Endodermal cell (in vitro differentiated cells): ENCODE results near the gene MOXD1. TPM values are rescaled to one million over a fixed set of nuclear protein-coding genes. Genes with fewer than 3 reads are reported as not detected.

Experiments used
- DNase-seq: peaks from one replicate; pipeline ENCODE4 v3.0.0-alpha.2; 2017
- H3K27ac ChIP-seq: 2 replicates; pipeline ENCODE4 v1.5.1; 2013; ENCODE audit warnings: mild to moderate bottlenecking, low read depth, low read length, moderate library complexity
- H3K27me3 ChIP-seq: 2 replicates; pipeline ENCODE4 v1.6.1; 2013; ENCODE audit warnings: mild to moderate bottlenecking, low read length, moderate library complexity; ENCODE audit not compliant: insufficient read depth, control insufficient read depth, poor library complexity, severe bottlenecking
- H3K36me3 ChIP-seq: 2 replicates; pipeline ENCODE4 v1.7.0; 2013; ENCODE audit warnings: mild to moderate bottlenecking, low read length, moderate library complexity; ENCODE audit not compliant: control insufficient read depth, insufficient read depth
- H3K4me1 ChIP-seq: one replicate; pipeline ENCODE4 v1.7.0; 2013; ENCODE audit warnings: low read length; ENCODE audit not compliant: control insufficient read depth, insufficient read depth
- H3K4me3 ChIP-seq: 2 replicates; pipeline ENCODE4 v1.5.1; 2013; ENCODE audit warnings: mild to moderate bottlenecking, low read length, moderate library complexity
- H3K9ac ChIP-seq: 2 replicates; pipeline ENCODE4 v1.6.1; 2013; ENCODE audit warnings: mild to moderate bottlenecking, low read length, moderate library complexity; ENCODE audit not compliant: poor library complexity, severe bottlenecking; ENCODE audit errors: extremely low read depth
- H3K9me3 ChIP-seq: 2 replicates; pipeline ENCODE4 v1.6.1; 2013; ENCODE audit warnings: mild to moderate bottlenecking, low read length, moderate library complexity; ENCODE audit not compliant: control insufficient read depth
- H3K27ac Mint-ChIP-seq: 2 replicates; pipeline ENCODE4 v1.8.0; 2020; ENCODE audit warnings: mixed read lengths
- H3K27me3 Mint-ChIP-seq: 2 replicates; pipeline ENCODE4 v1.8.0; 2021; ENCODE audit warnings: mild to moderate bottlenecking, mixed read lengths; ENCODE audit not compliant: insufficient read depth
- H3K36me3 Mint-ChIP-seq: 2 replicates; pipeline ENCODE4 v1.8.0; 2020; ENCODE audit warnings: low read depth, mixed read lengths
- H3K4me1 Mint-ChIP-seq: 2 replicates; pipeline ENCODE4 v1.8.0; 2020; ENCODE audit warnings: mixed read lengths
- H3K4me3 Mint-ChIP-seq: 2 replicates; pipeline ENCODE4 v1.8.0; 2020; ENCODE audit warnings: mild to moderate bottlenecking, moderate library complexity, mixed read lengths
- H3K9me3 Mint-ChIP-seq: 2 replicates; pipeline ENCODE4 v1.8.0; 2020; ENCODE audit warnings: mild to moderate bottlenecking, mixed read lengths
- WGBS, 2 experiments: methylation state at CpG; one replicate each; pipeline versions ENCODE4 v1.1.5 to v1.1.7; 2013; ENCODE audit warnings: missing lambda C conversion rate in 2 of 2, mixed read lengths in 1 of 2; ENCODE audit not compliant: insufficient coverage in 1 of 2, insufficient read length in 1 of 2; 5-methylcytosine and 5-hydroxymethylcytosine counted together
- total RNA-seq, 2 donors: library from RNA; stranded (reverse); fragmentation: NEBNext Ultra II Directional in 1 of 2; extraction: Animal tissue kit (Norgen Biotek cat#: 25700) in 1 of 2; gene quantifications; 2 replicates in 1 of 2; 3 replicates in 1 of 2; pipeline ENCODE4 v1.2.1, GENCODE V29; 2021
- TF ChIP-seq, protein P1 (sequence below): fragments of 200-600 bp; sonication (generic); conservative IDR thresholded peaks from 2 replicates; pipeline ENCODE4 v1.5.0; 2021; ENCODE audit warnings: antibody characterized with exemption, mild to moderate bottlenecking

Gene MOXD1
- total RNA-seq, 2 donors from 2014 or later = 1.3 to 3.2 TPM

DNA sequence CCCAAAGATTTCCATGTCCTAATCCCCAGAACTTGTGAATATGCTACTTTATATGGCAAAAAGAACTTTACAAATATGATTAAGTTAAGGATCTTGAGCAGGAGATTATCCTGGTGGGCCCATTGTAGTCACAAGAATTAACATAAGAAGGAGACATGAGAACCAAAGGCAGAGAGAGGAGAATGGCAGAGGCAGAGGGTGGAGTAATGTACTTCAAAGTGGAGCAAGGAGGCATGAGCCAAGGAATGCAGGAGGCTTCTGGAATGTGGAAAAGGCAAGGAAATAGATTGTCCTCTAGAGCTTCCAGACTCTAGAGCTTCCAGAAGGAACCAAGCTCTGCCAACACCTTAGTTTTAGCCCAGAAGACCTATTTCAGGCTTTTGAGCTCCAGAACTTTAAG, 147.4 kb downstream of the MOXD1 start:
- TF ChIP-seq, protein P1, sequence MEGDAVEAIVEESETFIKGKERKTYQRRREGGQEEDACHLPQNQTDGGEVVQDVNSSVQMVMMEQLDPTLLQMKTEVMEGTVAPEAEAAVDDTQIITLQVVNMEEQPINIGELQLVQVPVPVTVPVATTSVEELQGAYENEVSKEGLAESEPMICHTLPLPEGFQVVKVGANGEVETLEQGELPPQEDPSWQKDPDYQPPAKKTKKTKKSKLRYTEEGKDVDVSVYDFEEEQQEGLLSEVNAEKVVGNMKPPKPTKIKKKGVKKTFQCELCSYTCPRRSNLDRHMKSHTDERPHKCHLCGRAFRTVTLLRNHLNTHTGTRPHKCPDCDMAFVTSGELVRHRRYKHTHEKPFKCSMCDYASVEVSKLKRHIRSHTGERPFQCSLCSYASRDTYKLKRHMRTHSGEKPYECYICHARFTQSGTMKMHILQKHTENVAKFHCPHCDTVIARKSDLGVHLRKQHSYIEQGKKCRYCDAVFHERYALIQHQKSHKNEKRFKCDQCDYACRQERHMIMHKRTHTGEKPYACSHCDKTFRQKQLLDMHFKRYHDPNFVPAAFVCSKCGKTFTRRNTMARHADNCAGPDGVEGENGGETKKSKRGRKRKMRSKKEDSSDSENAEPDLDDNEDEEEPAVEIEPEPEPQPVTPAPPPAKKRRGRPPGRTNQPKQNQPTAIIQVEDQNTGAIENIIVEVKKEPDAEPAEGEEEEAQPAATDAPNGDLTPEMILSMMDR = no peak
- H3K9me3 Mint-ChIP-seq = peaks cover 19% of the 10 kb centered on the region
- no peak overlapping the region for H3K27ac Mint-ChIP-seq
- H3K27me3 Mint-ChIP-seq = peaks cover 36% of the 10 kb centered on the region
- Histone ChIP-seq H3K27ac (no peak overlapping the region), H3K9ac (no peak overlapping the region), H3K9me3 (peaks cover 29% of the 10 kb centered on the region), H3K27me3 (peaks cover 4% of the 10 kb centered on the region), H3K36me3 (no peaks in the 10 kb centered on the region), H3K4me1 (peaks cover 4% of the 10 kb centered on the region), H3K4me3 (no peak overlapping the region)
- H3K36me3 Mint-ChIP-seq = no peaks in the 10 kb centered on the region
- DNase-seq = no peak
- peaks cover 13% of the 10 kb centered on the region for H3K4me1 Mint-ChIP-seq
- H3K4me3 Mint-ChIP-seq = no peak overlapping the region

DNA sequence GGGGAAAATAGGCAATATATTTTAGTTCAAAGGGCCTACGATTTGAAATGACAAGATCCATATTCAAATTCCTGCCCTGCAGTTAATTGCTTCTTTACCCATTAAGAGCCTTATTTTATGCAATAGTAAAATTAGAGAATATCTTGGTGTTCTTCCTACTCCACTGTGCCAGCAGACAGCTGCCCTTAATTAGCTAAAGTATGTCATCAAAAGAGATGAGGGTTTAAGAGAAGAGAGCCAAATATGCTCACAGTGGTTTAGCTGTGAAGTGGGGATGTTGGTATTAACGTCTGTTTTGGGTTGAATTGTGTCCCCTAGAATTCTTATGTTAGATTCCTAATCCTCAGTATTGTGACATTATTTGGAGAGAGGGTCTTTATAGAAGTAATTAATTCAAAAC, 148.1 kb downstream of the MOXD1 start:
- H3K27ac Mint-ChIP-seq = no peak overlapping the region
- 91% methylated on average over 2 of the region's 2 CpGs; no CpG with 5 or more reads in 1 of the 2 experiments for WGBS, 2 experiments
- TF ChIP-seq, protein P1 = no peak

DNA sequence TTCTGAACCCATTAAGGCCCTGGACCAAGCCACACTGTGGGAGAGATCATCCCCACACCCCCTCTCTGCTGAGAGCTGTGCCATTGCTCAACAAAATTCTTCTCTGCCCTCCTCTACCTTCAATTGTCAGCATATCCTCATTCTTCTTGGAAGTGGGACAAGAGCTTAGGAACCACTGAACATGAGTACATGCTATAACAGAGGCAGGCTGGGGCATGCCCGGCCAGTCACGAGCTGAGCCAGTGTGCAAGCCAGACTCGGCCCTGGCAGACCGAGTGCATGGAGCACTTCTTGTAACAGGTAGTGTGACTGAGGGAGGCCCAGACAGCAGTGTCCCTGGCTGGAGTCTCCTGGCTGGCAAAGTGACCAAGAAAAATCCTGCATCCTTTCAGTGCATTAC, 149.2 kb downstream of the MOXD1 start:
- TF ChIP-seq, protein P1 = no peak
- no peaks in the 10 kb centered on the region for H3K4me1 Mint-ChIP-seq
- no peak for DNase-seq
- no peaks in the 10 kb centered on the region for H3K36me3 ChIP-seq
- H3K4me3 ChIP-seq = no peak overlapping the region
- 94% methylated on average over 4 of the region's 4 CpGs; no CpG with 5 or more reads in 1 of the 2 experiments for WGBS, 2 experiments
- H3K27me3 ChIP-seq = peaks cover 4% of the 10 kb centered on the region
- no peak overlapping the region for H3K4me3 Mint-ChIP-seq
- H3K9ac ChIP-seq = no peak overlapping the region
- peaks cover 29% of the 10 kb centered on the region for H3K9me3 ChIP-seq
- H3K9me3 Mint-ChIP-seq = peaks cover 19% of the 10 kb centered on the region
- no peaks in the 10 kb centered on the region for H3K4me1 ChIP-seq
- H3K36me3 Mint-ChIP-seq = no peaks in the 10 kb centered on the region
- peaks cover 37% of the 10 kb centered on the region for H3K27me3 Mint-ChIP-seq
- H3K27ac Mint-ChIP-seq = no peak overlapping the region
- no peak overlapping the region for H3K27ac ChIP-seq

More for the DNA sequence above, 148.1 kb downstream of the MOXD1 start:
- Mint-ChIP-seq H3K4me1 (peaks cover 6% of the 10 kb centered on the region), H3K4me3 (no peak overlapping the region), H3K27me3 (peaks cover 32% of the 10 kb centered on the region), H3K9me3 (peaks cover 19% of the 10 kb centered on the region), H3K36me3 (no peaks in the 10 kb centered on the region)
- Histone ChIP-seq H3K4me3 (no peak overlapping the region), H3K9ac (no peak overlapping the region), H3K27ac (no peak overlapping the region), H3K27me3 (peaks cover 4% of the 10 kb centered on the region), H3K36me3 (no peaks in the 10 kb centered on the region), H3K4me1 (peaks cover 4% of the 10 kb centered on the region), H3K9me3 (peaks cover 29% of the 10 kb centered on the region)
- DNase-seq = no peak
